GM04504 (cell line): ENCODE data around the gene SATL1.
"Not testable (repeated sequence)": the region's sequence is repeated elsewhere in the genome, so short reads cannot be mapped to it uniquely, and the experiment has no call there.

ENCODE experiments used
- DNase-seq: peaks from one replicate; pipeline ENCODE4 v3.0.0-alpha.2; 2012; ENCODE audit warnings: low read depth

Gene SATL1, protein sequence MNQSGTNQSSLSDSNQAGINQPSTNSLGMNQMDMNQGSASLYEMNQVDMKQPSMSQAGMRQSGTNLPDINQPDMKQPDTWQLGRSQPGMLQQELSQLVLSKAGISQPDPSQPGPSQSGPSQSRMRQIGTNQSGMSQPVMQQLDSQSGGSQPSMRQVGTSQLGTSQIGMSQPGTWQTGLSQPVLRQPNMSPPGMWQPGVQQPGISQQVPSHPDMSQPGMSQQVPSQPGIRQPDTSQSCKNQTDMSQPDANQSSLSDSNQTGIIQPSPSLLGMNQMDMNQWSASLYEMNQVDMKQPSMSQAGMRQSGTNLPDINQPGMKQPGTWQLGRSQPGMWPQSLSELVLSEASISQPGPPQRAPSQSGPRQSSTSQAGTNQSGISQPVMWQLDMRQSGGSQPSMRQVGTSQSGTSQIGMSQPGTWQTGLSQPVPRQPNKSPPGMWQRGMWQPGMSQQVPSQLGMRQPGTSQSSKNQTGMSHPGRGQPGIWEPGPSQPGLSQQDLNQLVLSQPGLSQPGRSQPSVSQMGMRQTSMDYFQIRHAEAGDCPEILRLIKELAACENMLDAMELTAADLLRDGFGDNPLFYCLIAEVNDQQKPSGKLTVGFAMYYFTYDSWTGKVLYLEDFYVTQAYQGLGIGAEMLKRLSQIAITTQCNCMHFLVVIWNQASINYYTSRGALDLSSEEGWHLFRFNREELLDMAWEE

DNA sequence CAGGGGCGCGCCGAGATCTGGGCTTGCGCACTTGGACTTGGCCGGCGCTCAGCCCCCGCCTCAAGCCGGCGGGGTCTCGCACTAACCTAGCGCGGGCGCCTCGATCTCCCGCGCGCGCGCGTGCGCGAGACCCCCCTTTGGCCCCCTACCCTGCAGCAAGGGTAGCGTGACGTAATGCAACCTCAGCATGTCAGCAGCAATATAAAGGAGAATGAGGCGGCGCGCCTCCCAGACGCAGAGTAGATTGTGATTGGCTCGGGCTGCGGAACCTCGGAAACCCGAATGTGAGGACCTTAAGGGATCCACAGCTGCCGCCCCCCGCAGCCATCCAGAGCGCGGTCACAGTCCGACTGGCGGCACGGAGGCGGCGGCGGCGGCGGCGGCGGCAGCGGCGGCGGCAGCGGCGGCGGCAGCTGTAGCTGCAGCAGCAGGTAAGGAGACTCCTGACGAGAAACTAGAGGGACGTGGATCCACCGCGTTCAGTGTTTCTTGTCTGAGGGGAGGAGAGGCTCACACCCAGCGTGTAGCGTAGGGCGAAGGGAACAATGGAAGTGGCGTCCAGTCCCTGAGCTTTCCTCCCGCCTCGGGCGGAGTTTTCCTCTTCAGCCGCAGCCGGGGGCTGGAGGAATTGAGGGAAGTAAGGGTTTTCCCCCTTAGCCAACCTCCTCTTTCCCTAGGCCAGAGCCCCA is at the start of gene SATL1, which contains the start of gene ZNF711:
Gene SATL1, minus strand, starts transcription at position 19 of the 689 bp plus-strand sequence. CDS start 134,811 bp downstream, outside the sequence.
Gene ZNF711, plus strand, starts transcription at position 231 of the 689 bp plus-strand sequence. CDS start 3,582 bp downstream, outside the sequence.
- DNase-seq: no peak

DNA sequence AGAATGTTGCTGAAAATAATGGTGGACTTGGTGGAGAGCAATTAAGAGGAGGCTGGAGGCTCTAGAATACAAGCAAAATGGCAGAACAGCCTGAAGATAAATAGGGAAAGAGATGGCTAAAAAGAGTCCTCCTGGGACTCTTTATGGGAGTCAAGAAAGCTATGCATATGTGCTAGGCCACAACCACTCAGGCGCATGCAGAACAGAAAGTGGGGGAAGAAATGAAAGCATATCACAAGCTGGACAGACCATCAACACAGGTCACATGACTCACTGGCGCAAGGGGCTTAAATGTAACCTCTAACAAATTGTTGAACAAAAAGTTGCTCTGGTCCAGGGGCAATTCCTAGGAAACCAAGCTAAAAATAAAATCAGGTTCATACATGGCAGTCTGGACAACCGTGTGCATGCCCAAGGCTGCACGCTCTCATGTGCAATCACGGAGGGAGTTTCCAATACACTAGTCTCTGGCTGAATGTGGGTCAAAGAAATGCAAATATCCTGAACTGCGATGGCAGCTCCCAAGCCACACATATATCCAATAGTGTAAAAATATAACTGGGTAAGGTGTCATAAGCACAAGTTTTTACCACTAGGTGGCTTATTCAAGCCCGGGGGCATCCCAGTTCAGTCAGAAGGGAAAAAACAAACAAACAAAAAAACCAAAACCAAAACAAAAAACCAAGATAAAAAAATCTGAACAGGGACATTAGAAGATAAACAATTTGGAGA is 45.6 kb upstream of the SATL1 start:
- no peak for DNase-seq

DNA sequence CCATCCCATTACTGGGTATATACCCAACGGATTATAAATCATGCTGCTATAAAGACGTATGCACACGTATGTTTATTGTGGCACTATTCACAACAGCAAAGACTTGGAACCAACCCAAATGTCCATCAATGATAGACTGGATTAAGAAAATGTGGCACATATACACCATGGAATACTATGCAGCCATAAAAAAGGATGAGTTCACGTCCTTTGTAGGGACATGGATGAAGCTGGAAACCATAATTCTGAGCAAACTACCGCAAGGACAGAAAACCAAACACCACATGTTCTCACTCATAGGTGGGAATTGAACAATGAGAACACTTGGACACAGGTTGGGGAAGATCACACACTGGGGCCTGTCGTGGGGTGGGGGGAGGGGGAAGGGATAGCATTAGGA is 41.7 kb upstream of the SATL1 start:
- DNase-seq: not testable (repeated sequence)

DNA sequence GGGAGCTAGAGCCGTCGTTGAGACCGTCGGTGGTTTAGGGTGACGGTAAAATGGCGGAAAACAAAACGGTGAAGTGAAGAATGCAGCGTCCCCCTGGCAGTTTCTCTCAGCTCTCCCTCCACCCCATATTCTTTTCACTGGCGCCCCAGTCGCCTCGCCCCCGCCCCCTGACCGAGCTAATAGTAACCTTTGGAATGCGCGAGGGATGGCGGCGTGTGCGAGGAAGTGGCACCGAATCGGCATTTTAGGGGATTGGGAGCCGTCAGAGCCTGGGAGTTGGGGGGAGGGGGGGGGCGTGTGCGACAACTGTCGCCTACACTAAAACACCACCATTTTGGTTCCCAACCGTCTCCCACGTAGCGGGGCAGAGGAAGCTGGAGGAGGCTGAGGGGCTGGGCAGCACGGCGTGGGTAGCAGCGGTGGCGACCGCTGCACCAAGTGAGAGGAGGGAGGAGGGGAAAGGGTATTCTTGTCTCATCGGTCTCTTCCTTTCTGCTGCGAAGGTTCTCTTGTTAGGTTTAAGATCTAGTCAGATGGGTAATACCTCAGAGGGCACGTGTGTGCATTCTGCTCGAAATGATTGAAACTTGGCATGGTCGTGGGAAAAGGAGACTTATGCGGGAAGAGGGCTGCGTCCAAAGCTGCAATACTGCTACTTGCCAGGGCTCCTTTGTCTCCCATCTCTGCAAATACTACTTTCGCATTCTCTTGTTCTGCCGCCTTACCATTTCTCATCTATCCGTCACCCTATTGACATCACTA is 1.1 kb upstream of the SATL1 start:
- DNase-seq: no peak

DNA sequence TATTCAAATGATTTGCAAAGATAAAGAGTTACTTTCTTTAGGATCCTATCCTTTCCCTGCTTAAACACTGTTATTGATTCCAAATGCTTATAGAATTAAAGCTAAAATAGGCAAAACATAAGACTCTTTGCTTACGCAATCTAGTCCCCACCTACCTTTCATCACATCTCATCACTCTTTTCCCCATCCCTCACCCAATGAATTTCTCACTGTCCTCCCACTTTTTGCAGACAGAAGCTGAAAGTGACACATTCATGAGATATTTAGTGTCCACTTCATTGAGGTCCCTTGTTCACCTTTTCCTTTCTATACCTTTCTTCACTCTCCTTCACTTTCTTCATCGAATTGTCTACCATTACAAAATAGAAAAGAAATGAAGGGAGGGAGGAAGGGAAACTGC is 424 bp downstream of the SATL1 start:
- DNase-seq: no peak

DNA sequence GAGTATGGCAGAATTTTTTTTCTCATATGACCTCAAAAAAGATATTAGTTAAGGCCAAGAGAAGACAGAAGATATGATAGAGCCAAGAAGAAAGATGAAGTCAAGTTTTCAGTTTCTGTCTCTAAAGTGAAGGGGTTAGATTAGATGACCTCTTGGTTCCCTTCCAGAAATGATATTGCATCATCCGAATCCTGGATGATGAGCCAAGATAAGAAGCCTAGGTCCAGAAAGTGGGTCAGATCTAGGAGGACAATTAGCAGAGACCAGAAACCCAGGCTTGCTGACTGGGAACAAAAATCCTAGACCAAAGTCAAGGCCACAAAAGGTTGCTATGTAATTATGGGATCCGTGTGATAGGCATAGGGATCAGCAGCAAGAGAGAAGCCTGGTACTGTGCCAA is 20.2 kb downstream of the SATL1 start:
- DNase-seq: no peak

DNA sequence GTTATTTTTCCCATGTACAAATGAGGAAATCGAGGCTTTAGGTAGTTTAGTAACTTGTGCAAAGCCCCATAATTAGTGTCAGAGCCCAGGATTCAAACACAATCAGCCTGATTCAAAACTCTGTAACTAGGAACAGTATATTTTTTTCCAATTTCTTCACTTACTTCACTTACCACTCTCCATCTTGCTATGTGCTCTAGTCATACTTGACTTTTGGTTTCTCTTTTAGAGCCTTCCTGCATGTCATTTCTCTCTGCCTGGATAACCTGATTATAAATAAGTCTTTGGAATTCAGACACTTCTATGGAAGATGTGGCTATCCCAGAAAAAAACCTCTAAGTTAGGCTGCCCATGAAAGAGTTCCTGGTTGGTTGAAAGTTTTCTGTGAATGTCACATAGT is 22.2 kb downstream of the SATL1 start:
- no peak for DNase-seq

DNA sequence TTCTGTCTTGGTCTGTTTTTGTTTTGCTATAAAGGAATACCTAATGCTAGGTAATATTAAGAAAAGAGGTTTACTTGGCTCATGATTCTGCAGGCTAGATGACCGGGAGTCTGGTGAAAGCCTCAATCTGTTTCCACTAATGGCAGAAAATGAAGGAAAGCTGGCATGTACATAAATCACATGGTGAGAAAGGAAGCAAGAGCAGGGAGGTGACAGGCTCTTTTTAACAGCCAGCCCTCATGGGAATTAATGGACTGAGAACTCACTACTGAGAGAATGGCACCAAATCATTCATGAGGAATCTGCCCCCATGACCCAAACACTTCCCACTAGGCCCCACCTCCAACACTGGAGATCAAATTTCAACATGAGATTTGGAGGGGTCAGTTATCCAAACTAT is 27.6 kb downstream of the SATL1 start:
- DNase-seq: no peak

DNA sequence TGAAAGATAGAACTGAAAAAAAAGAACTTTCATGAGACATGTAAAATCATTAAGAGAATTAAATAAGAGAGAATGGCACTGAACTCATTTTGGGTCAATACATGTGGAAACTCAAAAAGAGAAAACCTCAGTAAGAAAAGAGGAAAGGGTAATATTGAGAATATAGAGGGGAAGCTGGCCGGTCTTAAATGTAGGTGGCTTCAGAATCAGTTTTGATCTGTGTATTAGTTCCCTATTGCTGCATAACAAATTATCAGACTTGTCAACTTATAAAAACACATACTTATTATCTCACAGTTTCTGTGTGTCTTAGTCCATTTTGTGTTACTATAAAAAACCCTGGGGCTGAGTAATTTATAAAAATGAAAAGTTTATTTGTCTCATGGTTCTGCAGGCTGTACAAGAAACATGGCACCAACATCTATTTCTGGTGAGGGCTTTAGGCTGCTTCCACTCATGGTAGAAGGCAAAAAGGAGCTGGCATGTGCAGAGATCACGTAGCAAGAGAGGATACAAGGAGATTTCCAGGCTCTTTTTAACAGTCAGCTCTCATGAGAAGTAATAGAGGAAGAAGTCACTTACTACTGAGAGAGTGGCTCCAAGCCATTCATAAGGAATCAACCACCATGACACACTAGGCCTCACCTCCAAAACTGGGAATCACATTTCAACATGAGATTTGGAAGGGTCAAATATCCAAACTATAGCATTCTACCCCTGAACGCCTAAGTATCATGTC is 29.6 kb downstream of the SATL1 start:
- DNase-seq: no peak

DNA sequence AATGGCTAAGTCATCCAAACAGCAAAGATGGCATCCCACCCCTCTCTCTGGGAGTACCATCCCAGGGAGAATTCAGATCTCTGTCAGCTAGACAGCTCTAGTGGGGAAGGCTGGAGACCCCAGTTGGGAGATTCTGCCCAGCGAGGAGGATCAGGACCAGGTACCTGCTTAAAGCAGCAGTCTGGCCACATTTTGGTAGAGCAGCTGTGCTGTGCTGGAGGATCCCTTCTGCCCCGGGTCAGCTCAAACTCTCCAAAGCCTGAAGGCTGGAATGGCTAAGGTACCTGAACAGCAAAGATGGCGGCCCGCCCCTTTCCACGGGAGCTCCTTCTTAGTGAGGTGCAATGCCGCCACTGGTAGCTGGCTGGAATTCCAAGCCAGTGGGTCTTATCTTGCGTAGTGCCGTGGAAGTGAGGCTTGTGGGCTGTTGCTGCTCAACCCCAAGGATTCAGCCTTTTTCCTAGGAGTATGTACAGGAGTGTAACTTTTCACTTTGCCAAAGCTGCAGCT is 40.1 kb downstream of the SATL1 start:
- no peak for DNase-seq

DNA sequence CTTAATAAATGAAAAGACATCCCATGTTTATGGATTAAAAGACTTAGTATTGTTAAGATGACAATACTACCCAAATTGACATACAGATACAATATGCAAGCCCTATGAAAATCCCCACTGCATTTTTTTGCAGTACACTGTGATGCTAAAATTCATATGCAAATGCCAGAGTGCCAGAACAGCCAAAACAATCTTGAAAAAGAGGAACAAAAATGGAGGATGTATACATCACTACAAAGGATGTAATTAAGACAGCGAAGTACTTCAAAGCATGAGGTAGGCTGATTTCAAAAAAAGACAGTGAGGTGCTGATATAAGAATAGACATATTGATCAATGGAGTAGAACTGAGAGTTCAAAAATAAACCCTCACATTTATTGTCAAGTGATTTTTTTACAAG is 47.3 kb downstream of the SATL1 start:
- no peak for DNase-seq

DNA sequence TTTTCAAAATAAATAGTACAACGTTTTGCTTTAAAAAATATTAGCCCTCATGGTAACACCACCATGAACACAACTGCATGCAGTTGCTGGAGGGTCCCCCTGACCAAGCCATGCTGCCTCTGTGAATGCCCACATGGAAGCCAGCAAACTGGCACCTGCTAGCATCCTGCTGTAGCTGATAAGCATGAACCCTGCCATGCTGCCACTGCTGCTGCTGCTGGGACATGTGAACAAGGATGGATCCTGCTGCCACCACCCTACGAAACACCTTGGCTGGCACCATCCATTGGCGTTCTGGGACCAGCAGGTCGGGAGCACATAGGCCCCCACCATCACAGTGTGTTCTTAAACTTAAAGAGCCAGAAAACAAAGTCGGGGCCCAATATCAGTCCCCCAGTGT is 83.9 kb downstream of the SATL1 start:
- DNase-seq: no peak

DNA sequence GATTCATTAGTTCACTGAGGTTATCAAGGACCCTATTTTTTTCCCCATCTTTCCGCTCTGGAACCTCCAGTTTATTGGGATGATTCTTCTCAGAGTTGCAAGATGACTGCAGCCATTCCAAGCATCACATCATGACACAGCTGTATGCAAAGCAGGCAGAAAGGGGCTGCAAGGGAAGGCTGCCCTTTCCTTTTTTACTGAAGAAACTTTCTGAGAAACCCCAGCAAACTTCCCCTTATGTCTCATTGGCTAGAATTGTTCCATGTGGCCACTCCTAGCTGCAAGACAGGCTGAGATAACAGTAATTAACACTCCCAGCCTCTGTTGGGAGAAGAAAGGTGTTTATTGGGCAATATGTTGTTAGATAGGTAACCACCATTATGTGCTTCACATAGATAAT is 102.6 kb downstream of the SATL1 start:
- no peak for DNase-seq

DNA sequence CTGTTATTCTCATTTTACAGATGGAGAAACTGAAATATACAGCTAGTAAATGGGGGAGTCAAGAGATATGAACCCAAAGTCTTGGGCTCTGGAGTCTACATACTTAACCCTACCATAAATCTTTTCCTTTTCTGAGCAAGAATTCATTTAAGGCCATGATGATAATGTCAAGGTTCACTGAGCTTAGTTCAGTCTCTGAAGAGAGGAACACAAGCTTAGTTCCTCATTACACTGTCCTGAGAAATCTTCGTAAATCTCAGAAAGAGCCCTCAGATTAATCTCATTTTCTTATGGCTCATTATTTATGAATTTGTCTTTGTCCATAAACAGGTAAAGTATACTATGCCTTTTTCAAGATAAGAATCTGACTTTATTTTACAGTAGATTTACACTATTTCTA is 104.2 kb downstream of the SATL1 start:
- DNase-seq: no peak

DNA sequence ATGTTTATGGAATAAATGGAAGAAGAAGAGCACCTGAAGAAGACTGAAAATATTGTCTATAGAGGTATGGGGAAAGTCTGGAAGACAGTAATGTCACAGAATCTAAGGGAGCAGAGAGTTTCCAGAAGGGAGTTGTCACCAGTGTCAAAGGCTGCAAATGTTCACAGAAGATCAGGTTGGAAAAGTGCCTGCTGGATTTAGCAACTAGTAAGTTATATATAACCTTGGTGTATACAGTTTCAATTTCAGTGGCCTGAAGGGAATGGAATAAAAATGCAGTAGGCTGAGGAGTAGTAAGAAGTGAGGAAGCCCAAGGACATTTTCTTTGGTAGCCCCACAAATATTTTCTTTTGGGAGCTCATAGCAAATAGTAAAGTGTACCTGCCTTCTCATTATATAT is 107.2 kb downstream of the SATL1 start:
- DNase-seq: no peak

DNA sequence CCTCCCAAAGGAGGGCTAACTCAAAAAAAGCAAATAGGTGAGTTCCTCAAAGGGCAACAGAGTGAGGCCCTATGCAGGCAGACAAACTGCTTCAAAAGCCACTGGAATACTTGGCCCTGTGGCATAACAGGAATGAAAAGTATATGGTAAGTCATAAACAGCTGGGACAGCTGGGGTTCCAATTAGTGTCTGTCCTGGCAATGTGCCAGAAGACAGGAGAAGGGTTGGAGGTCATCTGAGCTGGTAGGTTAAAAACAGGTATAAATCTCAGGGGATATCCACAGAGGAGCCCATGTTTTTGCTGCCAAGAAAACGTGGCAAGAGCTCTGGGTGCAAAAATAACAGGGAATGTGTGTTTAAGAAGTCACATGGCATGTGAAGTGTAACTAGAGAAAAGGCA is 128.3 kb downstream of the SATL1 start:
- no peak for DNase-seq

DNA sequence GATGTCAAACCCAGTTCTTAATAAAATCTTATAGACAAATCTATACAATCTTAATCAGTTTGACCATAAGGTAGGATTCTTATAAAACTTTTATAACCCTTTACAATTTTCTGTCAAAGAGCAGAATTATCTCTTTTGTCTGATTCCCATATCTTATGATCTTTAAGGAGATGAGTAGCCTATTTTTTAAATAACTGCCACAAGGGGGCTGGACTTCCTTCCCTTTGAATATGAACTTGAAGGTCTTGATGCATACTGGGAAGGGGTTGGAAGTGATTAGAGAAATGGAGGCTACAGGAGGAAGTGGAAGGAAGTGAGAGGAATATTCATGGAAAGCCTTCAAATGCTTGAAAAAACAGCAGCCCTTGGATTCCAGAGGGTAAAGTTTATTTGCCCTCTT is 128.8 kb downstream of the SATL1 start:
- no peak for DNase-seq

DNA sequence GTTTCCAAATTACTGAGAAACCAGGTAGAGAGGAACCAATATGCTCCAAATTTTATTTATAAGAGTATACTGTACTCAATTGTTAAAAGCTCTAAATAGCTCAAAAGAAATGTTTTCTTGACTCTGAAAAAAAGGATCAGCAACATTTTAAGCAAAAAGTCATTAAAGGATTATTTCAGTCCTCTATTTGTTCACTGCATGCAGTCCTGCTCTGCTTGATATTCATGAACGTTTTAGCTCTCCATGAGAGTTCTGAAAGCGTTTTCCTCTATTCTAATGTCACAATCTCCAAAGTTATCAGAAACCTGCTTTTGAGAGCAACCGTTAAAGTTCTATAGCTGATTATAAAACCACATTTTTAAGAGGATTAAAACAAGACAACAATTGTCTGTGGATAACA is 129.4 kb downstream of the SATL1 start:
- DNase-seq: no peak

DNA sequence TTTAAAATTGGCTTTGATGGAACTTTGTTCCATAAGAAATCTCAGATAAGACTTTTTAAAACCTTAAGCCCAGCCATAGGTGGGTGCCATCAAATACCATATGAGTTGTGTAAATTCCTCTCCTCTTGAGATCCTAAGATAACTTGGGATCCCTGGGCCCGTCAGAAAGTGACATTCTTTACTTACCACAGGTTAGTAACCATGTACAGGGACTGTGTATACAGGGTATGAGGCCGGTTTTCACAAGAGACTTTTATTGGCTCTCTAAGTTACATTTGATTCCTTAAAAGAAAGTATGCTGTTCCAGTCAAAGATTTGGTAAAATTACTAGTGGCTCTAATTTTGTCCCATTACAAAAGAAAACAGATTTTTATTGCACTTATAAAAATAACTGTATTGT is 129.8 kb downstream of the SATL1 start:
- no peak for DNase-seq

DNA sequence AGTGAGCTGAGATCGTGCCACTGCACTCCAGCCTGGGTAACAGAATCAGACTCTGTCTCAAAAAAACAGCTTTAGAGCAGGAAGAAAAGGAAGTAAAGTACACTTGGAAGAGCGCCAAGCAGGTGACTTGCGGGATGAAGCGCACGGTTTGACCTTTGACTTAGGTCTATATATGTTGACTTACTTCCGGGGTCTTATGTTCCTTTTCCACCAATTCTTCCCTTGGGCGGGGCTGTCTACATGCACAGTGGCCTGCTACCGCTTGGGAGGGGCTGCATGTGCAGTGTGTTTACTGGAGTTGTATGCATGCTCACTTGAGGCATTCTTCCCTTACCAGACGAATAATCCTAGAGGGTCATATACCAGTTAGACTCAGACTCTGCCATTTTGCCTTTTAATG is 131.3 kb downstream of the SATL1 start:
- no peak for DNase-seq

DNA sequence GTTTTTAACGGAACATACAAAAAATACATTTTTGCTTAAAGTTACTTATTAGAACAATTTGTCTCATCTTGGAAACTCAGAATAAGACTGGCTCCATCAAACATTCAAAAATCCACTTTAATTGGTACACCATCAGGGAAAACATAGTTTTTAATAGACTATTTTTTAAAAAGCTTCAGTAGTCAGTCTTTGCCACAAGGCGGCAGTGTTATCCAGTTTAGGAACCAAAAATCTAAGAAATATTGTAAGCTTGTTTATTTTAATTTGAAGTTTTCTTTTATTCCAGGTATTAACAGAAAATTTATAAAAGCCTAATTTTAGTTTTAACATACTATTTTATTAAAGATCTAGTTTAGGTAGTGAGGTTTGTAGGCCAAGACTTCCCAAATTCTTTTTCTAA is 132.2 kb downstream of the SATL1 start:
- no peak for DNase-seq
